HG02759 (cell line): ENCODE measurements around the gene LPP.

Experiments used
- ATAC-seq: cut with Tn5 transposase; IDR thresholded peaks from one replicate; pipeline ENCODE4 v1.9.1; 2021; ENCODE audit warnings: mild to moderate bottlenecking, moderate library complexity; ENCODE audit not compliant: unreplicated experiment

LPP gene

DNA sequence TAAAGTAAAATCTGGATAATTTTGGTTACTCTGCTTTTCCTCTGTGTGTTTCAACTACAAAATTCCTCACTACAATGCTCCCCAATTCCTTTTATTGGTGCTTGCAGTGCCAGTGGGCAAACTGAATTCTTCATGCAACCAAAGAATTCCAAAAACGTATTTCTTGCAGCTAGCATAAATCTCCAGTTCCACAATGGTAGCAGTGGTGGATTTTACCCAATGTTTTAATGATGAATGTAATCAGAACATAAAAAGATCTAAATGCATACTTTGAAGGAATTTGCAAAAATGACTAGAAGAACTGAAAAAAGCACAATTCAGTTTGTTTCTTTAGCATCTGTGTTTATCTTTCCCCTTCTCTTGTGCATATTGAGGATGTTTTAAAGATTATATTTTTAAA, 658.2 kb downstream of the LPP start:
- ATAC-seq, result no peak

DNA sequence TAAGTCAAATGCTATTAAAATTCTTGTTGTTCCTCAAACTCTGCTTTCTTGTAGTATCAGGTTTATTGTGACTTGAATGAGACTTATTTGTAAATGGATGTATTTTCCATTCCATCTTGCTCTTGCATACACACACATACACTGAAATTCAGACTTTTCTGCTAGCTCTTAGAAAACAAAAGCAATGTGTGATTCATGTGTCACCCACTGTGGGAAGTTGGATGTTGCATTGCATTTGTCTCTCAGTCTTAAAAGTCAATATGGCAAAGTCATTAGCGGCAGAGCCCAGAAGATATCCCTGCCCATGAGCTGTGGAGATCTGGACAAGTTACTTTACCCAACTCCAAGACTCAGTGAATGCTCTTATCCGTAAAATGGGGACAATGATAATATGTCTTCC, 660.6 kb downstream of the LPP start:
- ATAC-seq, result no peak

DNA sequence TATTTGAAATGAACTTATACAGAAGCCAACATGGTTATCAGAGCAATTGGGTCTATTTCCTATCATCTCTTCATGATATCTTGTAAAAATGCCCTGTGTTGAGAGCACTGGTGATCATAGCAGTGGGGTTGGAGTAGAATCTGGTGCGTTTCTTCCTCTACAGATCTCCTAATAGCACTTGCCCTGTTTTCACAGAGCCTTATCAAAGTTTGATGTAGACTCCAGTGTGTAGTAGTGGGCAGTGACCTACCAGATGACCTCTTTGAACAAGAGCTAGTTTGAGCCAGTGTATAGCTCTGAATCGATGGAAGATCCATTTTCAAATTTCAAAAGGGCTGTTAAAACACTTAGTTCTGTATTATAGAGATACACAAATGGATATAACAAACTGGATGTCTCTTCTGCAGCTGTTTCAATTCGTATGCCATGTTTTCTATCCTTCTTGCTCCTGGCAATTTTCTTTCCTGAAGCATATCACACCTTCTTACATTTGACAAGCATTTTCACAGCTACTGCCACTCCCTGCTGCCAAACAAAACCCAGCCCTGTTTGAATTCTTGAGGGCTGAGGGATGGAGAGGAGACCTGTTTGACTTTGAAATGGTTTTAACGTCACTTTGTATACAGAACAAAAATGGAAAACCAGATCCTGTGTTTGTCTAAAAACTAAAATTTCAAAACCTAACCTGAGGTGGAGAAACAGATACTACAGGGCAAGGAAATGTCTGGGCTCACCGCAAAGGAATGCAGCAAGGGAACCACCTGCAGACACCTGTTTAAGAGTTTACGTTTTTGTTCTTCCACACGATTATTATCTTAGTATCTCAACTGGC, 663.4 kb downstream of the LPP start:
- no peak for ATAC-seq

DNA sequence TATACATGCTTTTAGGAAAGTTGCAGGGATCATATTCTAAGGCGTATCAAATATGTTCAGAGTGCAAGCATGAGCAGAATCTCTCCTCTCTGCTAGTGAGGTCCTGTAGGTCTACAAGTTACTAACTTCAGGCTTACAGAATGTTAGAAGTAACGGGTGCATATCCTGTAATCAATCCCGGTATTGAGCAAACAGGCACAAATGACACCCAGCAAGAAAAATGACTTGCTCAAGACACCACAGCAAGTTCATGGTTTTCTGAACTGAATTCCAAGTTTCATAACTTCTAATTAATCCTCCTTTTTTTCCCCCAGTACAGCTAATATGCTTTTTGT, 663.9 kb downstream of the LPP start:
- ATAC-seq, result no peak

DNA sequence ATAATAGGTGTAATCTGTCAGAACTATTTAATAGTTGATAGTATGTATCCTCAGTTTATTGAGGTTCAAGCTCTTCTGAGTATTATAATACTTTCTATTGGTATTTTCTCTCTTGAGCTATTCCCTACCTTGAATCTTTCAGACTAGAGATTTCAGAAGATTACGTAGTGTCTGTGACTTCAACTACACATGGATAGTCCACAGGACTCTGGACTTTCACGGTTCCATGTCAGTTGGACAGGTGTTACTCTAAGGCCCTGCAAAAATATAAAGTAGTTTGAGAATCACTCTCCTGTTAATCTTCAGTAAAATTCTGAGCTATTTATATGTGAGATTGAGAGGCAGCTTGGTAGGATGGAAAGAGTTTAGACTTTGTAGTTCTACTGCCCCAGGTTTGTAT, 664.3 kb downstream of the LPP start:
- ATAC-seq, result no peak

DNA sequence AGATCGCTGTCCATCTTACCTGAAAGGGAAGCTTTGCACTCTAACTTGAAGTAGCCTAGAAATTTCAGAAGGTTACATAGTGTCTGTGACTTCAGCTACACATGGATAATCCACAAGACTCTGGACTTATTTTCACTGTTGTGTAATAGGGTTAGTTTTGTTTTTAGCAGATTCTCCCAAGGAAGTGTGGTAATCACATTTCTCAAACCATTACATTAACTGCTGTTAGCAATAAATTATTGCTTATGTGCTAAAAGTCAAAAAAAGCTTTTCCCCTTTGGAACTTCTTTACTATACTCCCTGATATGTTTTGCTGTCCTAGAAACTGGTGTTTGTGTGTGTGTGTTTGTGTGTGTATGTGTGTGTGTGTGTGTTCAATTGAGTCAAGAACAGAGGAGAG, 666.0 kb downstream of the LPP start:
- no peak for ATAC-seq

DNA sequence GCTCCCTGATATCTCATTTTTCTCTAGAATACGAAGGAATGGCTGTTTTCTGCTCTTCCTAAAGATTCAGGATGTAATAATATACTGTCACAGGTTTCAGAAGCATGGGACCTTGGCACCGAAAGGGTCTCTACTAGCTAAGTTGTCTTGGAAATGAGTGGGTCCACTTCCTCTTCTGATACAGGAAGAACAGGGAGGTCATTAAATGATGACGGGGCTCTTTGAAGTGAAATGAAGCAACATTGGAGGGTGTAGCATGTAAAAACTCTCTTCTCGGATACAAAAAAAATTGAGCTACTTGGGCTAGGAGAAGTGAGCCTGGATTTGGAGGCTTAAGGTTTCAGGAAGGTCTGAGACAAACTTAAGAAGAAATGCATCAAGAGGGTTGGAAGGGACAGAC, 668.0 kb downstream of the LPP start:
- ATAC-seq, result no peak

DNA sequence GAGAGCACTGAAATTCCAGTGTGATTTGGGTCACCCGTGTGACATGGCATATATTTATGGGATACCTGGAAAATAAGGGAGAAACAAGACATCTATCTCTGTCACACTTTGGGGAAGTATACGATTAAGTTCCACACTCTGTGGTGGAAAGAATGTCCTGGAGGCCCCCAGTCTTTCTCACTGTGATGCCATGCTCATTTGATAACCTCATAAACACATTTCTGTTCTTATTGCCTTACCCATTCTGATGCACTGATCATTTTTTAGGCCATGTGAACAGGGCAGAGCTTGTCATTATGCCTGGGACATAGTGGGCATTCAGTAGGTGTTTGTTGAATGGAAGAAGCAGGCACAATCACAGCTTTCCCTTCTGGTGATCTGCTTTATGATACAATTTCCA, 668.5 kb downstream of the LPP start:
- no peak for ATAC-seq

DNA sequence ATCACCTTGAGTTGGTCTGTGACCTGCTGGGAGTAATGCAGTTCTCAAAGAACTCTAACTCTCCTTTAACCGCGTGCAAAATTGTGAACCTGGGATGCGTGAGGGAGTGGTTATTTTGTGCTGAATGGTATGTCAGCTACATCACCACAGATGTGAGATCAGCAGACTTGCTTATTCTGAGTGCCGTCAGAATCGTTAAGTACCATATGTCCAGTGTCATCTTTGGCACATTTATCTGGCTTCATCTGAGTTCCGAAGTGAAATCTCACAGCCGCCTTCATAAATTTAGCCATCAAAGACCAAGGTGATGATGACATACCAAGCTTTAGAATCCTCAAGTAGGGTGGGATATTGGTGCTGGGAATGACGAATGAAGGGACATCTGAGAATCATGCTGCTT, 670.6 kb downstream of the LPP start:
- no peak for ATAC-seq

DNA sequence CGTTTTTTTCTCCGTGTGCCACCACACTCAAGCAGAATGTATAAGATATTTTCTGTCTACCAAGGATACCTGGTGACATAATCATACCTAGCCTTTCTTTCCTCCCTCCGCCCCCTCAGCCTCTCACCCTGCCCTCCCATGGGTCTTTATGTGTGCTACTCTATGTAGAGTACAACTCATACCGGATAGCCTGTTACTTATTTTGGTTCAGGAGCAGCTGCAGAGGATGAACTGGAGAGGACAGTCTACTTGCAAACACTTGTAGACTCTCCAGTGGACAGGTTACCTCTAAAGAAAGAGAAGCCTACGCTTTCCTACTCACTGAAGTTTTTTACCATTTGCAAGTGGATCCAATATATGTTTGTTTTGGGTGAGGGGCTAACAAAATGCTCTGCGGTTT, 671.9 kb downstream of the LPP start:
- ATAC-seq, result no peak

DNA sequence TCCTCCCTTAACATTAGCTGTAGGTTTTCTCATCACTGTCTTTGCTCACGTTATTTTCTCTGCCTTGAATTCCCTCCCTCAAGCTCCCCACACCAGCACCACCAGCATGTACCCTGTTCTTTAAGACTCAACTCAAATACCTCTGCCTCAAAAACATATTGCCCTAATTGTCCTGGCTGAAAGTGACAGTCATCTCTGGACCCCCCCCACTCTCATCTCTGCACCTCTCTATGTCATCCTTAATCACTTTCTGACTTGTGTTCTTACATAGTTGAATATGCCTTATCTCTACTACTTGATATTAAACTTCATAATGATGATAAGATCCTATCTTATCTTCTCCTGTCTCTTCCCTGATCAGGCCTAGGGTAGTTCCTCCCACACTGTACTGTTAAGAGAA, 672.6 kb downstream of the LPP start:
- no peak for ATAC-seq

DNA sequence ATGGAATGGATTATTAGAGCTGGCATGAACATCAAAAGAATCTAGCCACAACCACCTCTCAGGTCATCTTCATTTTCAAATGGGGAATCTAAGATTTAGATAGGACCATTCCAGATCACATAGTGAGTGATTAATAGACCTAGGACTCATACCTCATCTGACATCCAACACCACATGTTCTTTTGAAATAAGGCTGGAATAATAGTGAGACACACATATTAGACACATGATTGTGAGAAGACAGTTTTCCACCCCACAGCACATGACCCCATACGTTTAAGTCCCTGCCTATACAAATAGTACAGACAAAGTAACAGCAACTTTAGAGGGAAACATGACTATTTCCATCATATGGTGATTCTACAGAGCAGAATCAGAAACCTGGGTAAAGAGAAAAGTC, 673.1 kb downstream of the LPP start:
- no peak for ATAC-seq

DNA sequence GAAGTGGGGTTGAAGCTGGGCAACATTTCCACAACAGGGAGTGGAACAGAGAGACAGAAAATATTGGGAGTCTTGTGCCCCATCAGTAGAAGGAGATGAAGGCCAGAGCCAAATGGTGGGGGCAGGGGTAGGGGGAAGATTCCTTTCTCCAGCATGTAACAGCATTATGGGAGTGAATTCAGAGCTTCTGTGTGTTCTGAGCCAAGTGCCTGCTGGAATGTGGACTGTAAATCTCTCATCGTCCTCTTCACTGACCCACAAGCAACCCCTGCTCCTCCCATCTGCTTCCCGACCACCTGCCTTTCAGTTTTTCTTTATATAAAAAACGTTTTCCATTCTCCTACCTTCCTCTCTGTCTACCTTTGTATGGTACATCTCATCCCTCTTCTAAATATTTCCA, 673.6 kb downstream of the LPP start:
- ATAC-seq, result no peak

DNA sequence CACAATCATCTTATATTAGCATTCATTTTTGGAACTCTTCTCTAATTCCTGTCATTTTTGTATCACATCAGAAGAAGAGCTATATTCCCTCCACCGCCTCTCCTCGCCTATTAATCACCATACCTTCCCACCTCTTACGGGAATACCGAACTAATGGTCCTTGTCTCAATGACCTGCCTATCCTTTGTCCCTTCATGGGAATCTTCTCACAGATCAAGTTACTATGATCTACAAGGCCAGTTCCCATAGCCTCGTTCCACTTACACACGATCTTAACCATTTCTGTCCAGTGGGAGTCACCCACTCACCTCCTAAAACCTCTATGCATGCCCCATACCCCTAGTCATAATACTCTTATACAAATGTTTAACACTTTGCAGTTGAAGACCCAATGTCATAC, 675.2 kb downstream of the LPP start:
- ATAC-seq, result no peak

DNA sequence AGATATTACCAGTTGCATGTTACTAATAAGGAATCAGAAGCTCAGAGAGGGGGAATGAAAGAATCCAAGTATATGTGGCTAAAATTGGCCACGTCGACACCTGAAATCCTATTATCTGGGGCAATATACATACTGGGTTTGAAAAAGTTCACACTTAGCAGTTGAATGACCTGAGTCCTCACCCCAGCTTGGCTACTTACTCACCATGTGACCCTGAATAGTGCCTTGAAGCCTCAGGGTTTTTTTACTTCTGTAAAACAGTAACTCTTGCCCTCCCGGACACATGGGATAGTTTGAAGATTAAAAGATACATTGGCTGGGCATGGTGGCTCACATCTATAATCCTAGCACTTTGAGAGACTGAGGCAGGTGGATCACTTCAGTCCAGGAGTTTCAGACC, 675.6 kb downstream of the LPP start:
- no peak for ATAC-seq

DNA sequence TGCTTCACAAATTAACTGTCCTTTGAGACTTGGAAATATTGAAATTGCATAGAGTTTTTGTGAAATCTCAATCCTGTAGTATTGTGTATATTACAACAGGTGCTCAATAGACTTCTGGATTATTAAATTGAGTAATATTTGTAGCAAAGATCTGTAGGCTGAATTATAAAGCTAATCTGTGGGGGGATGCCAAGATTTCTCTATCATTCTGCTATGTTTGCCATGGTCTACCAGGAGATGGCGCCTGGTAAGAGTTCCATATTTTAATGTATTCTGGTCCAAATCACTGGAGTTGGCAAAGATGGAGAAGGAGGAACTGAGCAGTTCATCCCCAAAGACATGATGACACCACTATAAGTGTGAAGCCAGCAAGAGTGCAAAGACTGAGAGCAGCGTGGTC, 676.9 kb downstream of the LPP start:
- ATAC-seq, result no peak

DNA sequence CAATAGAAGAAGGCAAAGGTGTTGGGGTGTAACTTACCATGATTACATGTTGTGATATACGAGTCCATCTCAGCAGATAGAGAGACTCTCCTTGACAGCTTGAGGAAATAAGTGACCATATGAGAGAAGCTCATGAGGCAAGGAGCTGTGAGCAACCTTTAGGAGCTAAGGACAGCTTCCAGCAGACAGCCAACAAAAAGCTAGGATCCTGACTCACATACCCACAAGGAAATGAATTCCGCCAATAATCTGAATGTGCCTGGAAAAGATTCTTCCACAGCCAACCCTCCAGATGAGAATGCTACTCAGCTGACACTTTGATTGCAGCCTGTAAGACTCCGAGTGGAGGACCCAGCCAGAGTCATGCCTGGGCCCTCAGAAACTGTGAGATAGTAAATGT, 678.2 kb downstream of the LPP start:
- no peak for ATAC-seq

DNA sequence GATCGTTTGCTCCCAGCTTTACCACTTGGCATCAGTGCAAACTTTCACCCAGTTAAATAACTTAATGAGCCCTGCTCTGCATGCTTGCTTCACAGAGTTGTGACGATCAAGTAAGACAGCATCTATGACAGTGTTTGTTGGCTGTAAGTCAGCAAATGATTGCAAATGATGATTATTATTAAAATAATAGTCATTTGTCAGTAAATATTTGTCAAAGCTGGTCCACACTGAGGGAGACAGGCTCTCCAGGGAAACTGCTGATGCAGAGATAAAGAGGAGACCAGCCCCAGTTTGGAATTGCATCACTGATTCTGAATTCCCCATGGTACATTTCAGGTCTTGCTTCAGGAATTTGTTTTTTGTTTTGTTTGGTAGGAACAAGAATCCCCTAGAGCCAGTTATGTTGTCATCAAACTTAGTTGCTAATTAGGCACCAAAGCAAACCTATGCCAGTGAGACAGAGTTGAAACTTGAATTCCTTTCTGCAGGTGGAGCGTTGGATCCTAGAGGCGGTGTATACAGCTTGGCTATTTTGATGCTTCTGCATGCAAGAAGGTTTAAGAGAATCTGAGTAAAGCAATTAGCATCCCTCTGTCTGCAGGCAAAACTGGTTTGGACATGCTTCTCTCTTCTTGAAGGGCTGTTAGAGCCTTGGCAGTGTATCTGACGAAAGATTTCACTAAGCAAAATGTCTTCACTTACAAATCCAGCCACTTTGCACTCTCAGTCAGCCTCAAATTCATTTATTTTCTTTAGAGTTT, 679.2 kb downstream of the LPP start:
- no peak for ATAC-seq

DNA sequence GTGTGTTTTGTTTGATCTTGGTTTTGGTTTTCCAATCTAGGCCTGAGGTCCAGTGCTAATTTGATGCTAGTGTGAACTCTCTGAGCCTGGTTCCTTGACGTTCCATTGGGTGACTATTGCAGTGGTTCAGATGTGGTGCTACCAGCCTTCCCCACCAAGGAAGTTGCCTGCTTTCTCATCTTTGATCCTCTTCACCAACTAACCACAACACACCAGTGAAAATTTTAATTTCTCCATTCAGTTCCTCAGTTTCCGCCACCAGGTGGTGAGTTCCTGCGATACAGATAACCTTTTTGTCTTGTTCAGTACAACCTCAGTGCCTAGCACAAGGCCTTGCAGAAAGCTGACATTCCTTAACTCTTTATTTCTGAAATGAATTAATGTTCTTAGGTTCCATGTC, 680.4 kb downstream of the LPP start:
- no peak for ATAC-seq

DNA sequence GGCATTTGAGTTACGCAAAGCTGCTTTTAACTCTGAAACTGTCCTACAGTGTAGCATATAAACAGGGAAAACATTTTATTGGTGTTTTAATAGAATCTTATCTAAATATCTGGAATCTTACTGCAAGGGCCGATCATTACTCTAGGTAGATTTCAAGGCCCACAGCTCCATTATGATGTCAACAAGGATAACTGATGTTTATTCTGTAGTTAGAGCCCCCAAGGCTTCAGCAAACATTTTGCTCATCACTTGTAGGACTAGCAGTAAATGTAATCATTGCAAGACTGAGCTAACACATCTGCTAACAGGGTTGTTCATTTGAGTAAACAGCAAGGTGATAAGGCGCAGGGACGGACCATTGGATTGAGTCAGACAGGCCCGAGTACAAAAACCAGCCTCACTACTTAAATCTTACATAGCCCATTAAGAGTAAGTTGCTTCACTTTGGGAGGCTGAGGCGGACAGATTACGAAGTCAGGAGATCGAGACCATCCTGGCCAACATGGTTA, 685.3 kb downstream of the LPP start:
- no peak for ATAC-seq

DNA sequence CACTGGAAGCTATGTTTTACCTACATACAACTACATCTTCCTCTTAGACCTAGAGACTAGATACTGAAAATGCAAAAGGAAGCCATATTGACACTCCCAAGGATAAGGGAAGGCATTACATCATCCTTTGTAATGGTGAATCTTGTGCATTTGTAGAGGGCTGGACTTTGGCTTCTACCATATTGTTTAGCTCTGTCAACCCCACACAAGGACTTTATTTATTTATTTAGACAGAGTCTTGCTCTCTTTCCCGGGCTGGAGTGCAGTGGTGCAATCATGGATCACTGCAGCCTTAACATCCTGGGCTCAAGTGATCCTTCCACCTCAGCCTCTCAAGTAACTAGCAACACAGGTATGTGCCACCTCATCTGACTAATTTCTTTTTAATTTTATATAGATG, 686.3 kb downstream of the LPP start:
- no peak for ATAC-seq

DNA sequence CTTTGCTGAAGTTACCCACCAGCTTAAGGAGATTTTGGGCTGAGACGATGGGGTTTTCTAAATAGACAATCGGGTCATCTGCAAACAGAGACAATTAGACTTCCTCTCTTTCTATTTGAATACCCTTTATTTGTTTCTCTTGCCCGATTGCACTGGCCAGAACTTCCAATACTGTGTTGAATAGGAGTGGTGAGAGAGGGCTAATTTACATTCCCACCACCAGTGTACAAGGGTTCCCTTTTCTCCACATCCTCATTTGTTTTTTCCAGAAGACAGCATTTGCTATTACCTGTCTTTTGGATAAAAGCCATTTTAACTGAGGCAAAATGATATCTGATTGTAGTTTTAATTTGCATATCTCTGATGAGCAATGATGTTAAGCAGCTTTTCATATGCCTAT, 687.9 kb downstream of the LPP start:
- no peak for ATAC-seq

DNA sequence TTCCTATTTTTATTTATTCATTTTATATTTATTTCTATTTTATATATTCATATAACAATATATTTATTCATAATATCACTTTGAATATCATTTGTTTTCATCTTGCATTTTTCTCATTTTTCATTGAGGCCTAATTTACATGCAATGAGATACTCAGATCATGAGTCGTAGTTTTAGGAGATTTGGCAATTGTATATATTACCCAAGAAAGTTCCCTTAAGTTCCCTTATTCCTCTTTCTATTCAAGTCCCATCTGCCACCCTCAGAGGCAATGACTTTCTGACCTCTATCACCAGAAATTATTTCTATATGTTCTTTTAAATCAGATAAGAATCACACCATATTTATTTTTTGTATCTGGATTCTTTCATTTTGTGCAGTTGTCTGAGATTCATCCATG, 688.7 kb downstream of the LPP start:
- ATAC-seq, result no peak
